Erythroblast (primary cell): Measurements from ENCODE around the gene HERC4.

Experiments used
- GATA1 ChIP-seq: IDR thresholded peaks from 2 replicates; pipeline ENCODE4 v1.6.1; 2011; ENCODE audit warnings: low read depth, mild to moderate bottlenecking, control low read depth, low read length, moderate library complexity
- POLR2A ChIP-seq: IDR thresholded peaks from 2 replicates; pipeline ENCODE4 v1.6.1; 2011; ENCODE audit warnings: mild to moderate bottlenecking, low read length

DNA sequence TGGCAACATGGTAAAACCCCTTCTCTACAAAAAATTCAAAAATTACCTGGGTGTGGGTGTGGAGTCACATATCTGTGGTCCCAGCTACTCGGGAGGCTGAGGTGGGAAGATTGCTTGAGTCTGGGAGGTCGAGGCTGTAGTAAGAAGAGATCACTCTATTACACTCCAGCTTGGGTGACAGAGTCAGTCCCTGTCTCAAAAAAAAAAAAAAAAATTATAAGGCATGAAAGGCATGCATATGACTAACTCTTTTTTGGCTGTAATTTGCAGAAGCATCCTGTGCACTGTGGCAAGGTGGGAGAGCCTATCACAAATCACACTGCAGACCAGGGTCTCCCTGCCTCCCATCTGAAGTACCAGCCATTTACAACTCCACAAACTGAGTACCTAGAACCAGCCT lies 20.1 kb upstream of the HERC4 start:
- TF ChIP-seq POLR2A (no peak), GATA1 (no peak)
